SU-DHL-6 (cell line): ENCODE measurements around the gene FAM20B.
"Not testable (repeated sequence)": the region's sequence is repeated elsewhere in the genome, so short reads cannot be mapped to it uniquely, and the experiment has no call there.

Source experiments
- CTCF ChIP-seq: fragments of 200-600 bp; sonication (generic); IDR thresholded peaks from one replicate; pipeline ENCODE4 v1.5.1; 2017; ENCODE audit warnings: antibody characterized with exemption, mild to moderate bottlenecking, low read length, moderate library complexity; ENCODE audit not compliant: insufficient read depth, poor library complexity, severe bottlenecking
- EZH2phosphoT487 ChIP-seq: fragments of 200-600 bp; sonication (generic), shearing (Covaris generic); conservative IDR thresholded peaks from 2 replicates; pipeline ENCODE4 v1.6.1; 2018; ENCODE audit warnings: mild to moderate bottlenecking, antibody characterized with exemption, low read length, moderate library complexity, mixed read lengths

- TF ChIP-seq CTCF, EZH2phosphoT487: not testable (repeated sequence)
Observed at GRCh38 chr1:178988198-178988597, 37.5 kb upstream of the FAM20B start.
